Upper lobe of right lung (tissue), 1 donor: ENCODE results near the gene SERP1. TPM values are rescaled to one million over a fixed set of nuclear protein-coding genes. Genes with fewer than 3 reads are reported as not detected.

ENCODE experiments used
- ATAC-seq: fragments of 200-7000 bp; cut with Tn5 transposase; one replicate; pipeline ENCODE4 v1.9.1; 2020; ENCODE audit warnings: mild to moderate bottlenecking, moderate library complexity
- DNase-seq: peaks from one replicate; pipeline ENCODE4 v3.0.0-alpha.2; 2020
- H3K27ac ChIP-seq: fragments of 200-600 bp; one replicate; pipeline ENCODE4 v1.8.0; 2022
- H3K27me3 ChIP-seq: fragments of 200-600 bp; one replicate; pipeline ENCODE4 v1.8.0; 2022; ENCODE audit warnings: mild to moderate bottlenecking
- H3K36me3 ChIP-seq: fragments of 200-600 bp; one replicate; pipeline ENCODE4 v1.8.0; 2022
- H3K4me1 ChIP-seq: fragments of 200-600 bp; one replicate; pipeline ENCODE4 v1.8.0; 2022
- H3K4me3 ChIP-seq: fragments of 200-600 bp; one replicate; pipeline ENCODE4 v1.8.0; 2022; ENCODE audit warnings: mild to moderate bottlenecking
- H3K9me3 ChIP-seq: fragments of 200-600 bp; one replicate; pipeline ENCODE4 v1.8.0; 2022
- intact Hi-C: fragments of 100-400 bp; cut with DNase I; formaldehyde crosslinking; loops from one replicate; pipeline ENCODE4 v1.11.0; 2022
- total RNA-seq: library from RNA; stranded (reverse); fragmentation: NEBNext Ultra II Directional; extraction: Animal tissue kit (Norgen Biotek cat#: 25700); gene quantifications from one replicate; pipeline ENCODE4 v1.2.1, GENCODE V29; 2021
- TF ChIP-seq, protein P1 (sequence below): fragments of 200-600 bp; IDR thresholded peaks from one replicate; pipeline ENCODE4 v1.8.0; 2022; ENCODE audit warnings: antibody characterized with exemption
- donor health status: DM: no; HTN: yes; CAD: no; lungs with severe emphysema.

The SERP1 gene
- total RNA-seq, 1 donor from 2014 or later = 132 TPM

DNA sequence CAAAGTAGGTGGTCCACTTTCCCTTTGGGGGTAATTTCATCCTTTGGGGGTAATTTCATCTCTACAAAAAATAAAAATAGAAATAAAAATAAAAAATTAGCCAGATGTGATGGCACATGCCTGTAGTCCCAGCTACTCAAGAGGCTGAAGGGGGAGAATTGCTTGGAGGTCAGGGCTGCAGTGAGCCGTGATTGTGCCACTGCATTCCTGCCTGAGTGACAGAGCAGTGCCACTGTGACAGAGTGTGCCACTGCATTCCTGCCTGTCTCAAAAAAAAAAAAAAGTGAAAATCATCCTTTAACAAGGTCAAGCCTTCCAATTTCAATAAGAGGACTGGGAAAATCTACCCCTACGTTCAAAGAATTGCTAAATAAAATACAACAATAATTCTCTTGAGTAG lies 22.8 kb downstream of the SERP1 start:
- Histone ChIP-seq H3K9me3 (no peaks in the 10 kb centered on the region), H3K4me3 (no peak overlapping the region), H3K27ac (no peak overlapping the region), H3K36me3 (no peaks in the 10 kb centered on the region), H3K4me1 (no peaks in the 10 kb centered on the region), H3K27me3 (no peaks in the 10 kb centered on the region)
- DNase-seq = no peak
- intact Hi-C loops = no loop called here
- no peak for ATAC-seq
- TF ChIP-seq, protein P1, sequence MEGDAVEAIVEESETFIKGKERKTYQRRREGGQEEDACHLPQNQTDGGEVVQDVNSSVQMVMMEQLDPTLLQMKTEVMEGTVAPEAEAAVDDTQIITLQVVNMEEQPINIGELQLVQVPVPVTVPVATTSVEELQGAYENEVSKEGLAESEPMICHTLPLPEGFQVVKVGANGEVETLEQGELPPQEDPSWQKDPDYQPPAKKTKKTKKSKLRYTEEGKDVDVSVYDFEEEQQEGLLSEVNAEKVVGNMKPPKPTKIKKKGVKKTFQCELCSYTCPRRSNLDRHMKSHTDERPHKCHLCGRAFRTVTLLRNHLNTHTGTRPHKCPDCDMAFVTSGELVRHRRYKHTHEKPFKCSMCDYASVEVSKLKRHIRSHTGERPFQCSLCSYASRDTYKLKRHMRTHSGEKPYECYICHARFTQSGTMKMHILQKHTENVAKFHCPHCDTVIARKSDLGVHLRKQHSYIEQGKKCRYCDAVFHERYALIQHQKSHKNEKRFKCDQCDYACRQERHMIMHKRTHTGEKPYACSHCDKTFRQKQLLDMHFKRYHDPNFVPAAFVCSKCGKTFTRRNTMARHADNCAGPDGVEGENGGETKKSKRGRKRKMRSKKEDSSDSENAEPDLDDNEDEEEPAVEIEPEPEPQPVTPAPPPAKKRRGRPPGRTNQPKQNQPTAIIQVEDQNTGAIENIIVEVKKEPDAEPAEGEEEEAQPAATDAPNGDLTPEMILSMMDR = no peak

DNA sequence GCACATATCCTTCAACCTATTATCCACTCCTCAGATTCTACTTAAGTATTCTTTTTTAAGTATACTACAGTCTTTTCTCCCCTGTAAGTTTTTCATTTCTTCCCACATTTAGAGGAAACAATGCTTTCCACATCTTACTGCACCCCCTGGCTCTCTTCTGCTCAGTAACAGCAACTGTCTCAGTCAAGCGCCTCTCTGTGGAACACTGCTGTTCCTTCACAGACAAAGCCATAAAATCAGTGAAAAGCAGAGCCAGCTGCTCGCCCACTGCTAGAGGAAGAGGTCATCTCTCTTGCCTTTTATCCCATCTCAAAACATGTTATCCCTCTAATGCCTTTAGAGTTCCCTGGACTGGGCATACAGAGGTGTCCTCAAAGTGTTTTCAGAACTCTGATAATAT lies 24.8 kb downstream of the SERP1 start:
- Histone ChIP-seq H3K36me3 (no peaks in the 10 kb centered on the region), H3K27ac (no peak overlapping the region), H3K27me3 (no peaks in the 10 kb centered on the region), H3K9me3 (no peaks in the 10 kb centered on the region), H3K4me1 (no peaks in the 10 kb centered on the region), H3K4me3 (no peak overlapping the region)
- ATAC-seq = no peak
- DNase-seq = no peak
- TF ChIP-seq, protein P1 = no peak
- intact Hi-C loops = no loop called here

DNA sequence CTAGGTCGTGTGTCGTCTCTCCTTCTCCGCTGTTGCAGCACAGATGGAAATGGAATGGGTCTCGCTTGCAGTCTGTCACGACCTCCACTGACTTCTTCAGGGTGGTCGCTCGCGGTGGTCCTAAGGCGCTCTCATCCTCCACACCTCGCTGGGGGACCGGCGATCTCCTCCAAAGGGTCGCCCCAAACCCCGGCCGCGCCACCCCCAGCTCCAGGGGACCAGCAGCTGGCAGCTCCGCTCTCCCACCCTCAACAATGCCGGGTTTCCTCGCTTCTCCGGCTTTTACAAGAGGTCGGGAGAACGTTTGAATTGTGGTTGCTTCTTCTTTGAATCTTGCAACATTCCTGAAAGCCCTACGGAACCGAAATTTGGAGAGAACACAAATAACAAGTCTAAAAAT lies 25.9 kb downstream of the SERP1 start:
- no peaks in the 10 kb centered on the region for H3K9me3 ChIP-seq
- ATAC-seq (no peak), DNase-seq (no peak)
- no peaks in the 10 kb centered on the region for H3K4me1 ChIP-seq
- H3K27me3 ChIP-seq = no peaks in the 10 kb centered on the region
- no peak overlapping the region for H3K4me3 ChIP-seq
- no peaks in the 10 kb centered on the region for H3K36me3 ChIP-seq
- no peak overlapping the region for H3K27ac ChIP-seq
- intact Hi-C loops = no loop called here
- TF ChIP-seq, protein P1 = no peak

DNA sequence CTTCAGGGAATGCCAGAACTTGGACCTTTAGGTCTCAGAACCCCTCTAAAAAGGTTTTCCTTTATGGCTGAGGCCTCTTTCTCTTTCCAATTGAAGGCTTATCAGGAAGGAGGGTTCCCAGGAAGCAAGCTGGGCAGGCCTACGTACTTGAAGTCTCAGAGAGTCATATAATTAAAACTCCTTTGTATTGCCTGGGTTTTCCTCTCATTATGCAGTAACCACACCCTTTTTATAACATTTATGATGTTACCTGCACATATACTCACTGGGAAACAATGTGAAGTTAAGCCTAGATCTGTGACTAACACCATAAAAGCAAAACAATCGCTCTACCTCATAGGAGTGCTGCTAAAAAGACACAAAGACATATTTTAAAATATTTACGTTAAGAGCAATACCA lies 27.3 kb downstream of the SERP1 start:
- no peak overlapping the region for H3K4me3 ChIP-seq
- intact Hi-C loops = no loop called here
- TF ChIP-seq, protein P1 = no peak
- H3K27me3 ChIP-seq = no peaks in the 10 kb centered on the region
- ATAC-seq = no peak
- no peaks in the 10 kb centered on the region for H3K9me3 ChIP-seq
- no peak for DNase-seq
- H3K36me3 ChIP-seq = no peaks in the 10 kb centered on the region
- H3K4me1 ChIP-seq = no peaks in the 10 kb centered on the region
- no peak overlapping the region for H3K27ac ChIP-seq

DNA sequence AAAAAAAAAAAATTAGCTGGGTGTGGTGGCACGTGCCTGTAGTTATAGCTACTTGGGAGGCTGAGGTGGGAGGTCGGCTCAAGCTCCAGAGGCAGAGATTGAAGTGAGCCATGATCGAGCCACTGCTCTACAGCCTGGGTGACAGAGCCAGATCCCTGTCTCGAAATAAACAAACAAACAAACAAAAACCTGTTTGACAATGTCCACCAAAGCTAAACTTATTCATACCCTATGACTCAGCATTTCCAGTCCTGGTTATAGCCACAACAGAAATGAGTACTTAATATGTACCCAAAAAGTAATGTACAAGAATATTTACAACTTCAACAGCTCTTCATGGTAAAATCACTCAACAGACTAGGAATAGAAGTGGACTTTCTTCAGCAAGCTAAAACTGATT lies 31.1 kb downstream of the SERP1 start:
- intact Hi-C loops = no loop called here
- no peaks in the 10 kb centered on the region for H3K36me3 ChIP-seq

More for the DNA sequence above, 31.1 kb downstream of the SERP1 start:
- DNase-seq = no peak
- TF ChIP-seq, protein P1 = no peak
- no peak overlapping the region for H3K27ac ChIP-seq
- no peak overlapping the region for H3K4me3 ChIP-seq
- no peaks in the 10 kb centered on the region for H3K9me3 ChIP-seq
- H3K27me3 ChIP-seq = no peaks in the 10 kb centered on the region
- no peak for ATAC-seq
- H3K4me1 ChIP-seq = no peaks in the 10 kb centered on the region
